Inferior parietal cortex (tissue), 1 donor: ENCODE data around the gene GJC1.

Experiments used
- DNase-seq: peaks from one replicate; pipeline ENCODE4 v3.0.0-alpha.2; 2016; ENCODE audit errors: extremely low spot score

Gene GJC1

GRCh38 chr17:44829523-44830358 is at the start of gene GJC1:
GJC1 (minus strand) TSS chr17:44830287; CDS start chr17:44805817, 24,470 bp downstream.
- no peak for DNase-seq

- no peak for DNase-seq
These were observed 49.3 kb upstream of the GJC1 start for GRCh38 chr17:44879376-44879775.

DNA sequence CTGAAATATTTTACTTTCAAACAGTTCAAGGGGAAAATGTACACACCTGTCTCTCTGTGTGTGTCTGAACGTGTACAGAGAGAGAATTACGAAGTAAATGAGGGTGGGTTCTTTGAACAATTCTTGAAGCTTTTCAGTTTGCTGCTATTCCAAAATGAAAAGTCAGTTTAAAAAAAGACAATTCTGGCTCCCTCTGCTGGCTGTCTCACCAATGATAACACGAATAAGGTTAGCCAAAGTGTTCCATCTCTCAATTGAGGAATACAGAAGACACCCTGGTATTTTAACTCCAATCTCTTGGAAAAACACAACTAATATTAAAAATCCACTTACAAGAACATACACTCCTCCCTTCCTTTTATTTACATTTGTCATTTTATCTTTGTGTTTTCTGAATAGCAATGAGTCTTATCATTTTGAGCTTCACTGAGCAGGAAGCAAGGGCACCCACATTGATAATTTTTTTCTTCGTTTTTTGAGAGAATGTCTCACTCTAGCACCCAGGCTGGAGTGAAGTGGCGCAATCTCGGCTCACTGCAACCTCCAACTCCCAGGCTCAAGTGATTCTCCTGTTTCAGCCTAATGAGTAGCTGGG is 48.6 kb upstream of the GJC1 start:
- DNase-seq: peak; percentile 72

GRCh38 chr17:44877121-44877520 is 47.0 kb upstream of the GJC1 start:
- DNase-seq: no peak

DNA sequence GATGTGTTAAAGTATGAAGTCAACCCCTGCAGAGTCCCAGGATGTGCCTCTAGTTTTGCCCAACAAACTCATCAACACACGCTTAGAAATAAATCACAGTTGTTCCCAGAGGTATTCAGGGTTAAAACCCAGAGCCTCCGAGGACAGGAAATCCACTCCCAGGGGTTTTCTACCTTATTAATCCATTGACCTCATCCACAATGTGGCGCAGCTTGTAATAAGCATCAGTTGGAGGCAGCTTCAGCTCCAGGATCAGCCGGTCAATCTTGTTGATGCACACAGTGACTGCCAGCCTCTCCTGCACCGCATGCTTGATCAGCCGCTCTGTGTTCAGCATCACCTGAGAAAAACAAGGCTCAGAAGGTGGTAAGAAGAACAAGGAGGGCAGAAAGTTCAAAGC is 45.7 kb upstream of the GJC1 start:
- DNase-seq: no peak

DNA sequence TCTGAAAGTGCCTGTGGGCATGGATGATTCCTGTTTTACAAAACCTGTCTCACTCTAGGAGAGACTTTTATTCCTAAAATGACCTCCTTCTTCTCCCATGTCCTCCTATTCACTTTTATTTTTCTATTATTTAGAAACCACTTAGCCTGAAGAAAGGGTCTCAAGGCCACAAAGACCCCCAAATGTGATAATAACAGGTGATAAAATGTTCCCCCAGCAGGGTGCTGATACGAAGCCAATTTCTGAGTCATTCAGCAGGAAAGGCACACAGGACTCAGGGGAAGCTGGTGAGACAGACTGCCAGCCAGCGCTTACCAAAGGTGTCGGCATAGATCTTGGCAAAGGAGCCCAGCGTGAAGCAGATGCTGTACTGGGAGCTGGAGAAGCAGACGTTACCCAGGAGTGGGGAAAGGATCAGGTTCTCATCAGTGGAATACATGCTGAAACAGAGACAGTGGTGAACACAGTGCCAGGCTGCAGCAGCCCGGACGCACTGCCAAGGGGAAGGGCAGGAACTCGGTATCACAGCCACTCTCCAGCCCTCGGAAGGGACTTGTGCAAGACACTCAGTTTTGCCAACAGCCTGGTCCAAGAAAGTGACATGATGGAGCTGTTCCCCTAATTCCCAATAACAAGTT is 42.2 kb upstream of the GJC1 start:
- peak; percentile 48 for DNase-seq

- DNase-seq: peak; percentile 22
These were observed 41.5 kb upstream of the GJC1 start for GRCh38 chr17:44871556-44871955.

- no peak for DNase-seq
These were observed 37.8 kb upstream of the GJC1 start for GRCh38 chr17:44867841-44868240.

DNA sequence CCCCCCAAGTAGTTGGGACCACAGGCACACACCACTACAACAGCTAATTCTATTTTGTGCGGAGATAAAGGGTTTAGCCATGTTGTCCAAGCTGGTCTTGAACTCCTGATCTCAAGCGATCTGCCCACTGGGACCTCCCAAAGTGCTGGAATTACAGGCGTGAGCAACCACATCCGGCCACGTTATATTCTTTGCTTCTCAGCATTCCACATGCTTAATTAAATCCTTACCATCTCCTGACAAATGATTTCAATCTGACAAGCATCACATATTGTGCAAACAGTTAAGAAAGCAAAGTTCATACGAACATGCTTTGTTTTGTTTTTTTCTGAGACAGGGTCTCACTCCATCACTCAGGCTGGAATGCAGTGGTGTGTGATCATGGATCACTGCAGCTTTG is 35.8 kb upstream of the GJC1 start:
- no peak for DNase-seq

GRCh38 chr17:44865231-44865660 is 35.2 kb upstream of the GJC1 start:
- peak; percentile 81 for DNase-seq

DNA sequence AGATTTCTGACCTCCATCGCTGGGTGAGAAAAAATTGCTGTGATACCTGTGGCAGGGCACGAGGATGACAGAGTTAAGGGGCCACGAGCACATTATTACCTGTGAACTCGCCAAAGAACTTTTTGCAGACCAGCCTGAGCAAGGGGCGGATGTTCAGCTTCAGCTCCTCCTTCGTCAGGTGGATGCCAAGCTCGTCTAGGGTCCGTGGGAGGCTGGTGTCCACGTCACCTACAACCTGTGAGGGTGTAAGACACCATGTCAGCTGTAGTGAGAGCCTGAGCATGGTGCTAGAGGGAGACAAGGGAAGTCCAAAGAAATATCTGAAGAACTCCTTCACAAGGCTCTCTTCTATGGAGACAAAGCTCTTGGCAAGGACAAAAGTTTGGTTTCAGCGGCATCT is 34.7 kb upstream of the GJC1 start:
- DNase-seq: no peak

DNA sequence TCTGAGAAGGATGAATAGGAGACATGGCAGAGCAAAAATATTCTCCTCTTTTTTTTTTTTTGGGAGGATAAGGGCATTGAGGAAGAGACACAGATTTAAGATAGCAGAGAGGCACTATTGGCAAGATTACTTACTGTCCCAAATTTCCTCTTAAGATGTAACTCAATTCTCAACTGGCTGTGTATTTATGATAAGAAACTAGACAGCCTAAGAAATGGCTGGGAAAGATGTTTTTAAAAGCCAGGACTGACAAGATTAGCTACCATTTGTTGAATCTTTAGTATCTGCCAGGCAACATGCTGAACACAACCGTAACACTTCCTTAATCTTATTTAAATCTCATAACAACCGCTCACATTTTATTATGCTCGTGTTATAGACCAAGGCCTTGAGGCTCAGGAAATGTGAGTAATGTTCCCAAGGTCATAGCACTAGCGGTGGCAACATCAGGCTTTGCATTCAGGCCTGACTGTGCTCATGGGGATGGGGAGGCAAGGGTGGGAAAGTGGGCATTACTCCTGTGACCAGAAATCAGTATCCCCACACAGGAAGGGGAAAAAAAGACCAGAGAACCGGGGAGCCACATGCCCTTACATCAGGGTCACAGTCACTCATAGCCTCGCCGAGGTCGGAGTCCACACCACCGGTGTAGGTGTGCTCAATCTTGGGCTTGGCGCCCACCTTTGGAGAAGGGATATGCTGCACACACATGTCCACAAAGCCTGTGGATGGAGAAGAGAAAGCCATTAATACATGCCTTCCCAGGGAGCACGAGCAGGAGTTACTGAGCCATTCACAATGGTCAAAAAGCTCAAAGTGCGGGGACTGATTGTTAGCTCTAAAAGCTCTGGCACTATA is 33.2 kb upstream of the GJC1 start:
- DNase-seq: no peak

DNA sequence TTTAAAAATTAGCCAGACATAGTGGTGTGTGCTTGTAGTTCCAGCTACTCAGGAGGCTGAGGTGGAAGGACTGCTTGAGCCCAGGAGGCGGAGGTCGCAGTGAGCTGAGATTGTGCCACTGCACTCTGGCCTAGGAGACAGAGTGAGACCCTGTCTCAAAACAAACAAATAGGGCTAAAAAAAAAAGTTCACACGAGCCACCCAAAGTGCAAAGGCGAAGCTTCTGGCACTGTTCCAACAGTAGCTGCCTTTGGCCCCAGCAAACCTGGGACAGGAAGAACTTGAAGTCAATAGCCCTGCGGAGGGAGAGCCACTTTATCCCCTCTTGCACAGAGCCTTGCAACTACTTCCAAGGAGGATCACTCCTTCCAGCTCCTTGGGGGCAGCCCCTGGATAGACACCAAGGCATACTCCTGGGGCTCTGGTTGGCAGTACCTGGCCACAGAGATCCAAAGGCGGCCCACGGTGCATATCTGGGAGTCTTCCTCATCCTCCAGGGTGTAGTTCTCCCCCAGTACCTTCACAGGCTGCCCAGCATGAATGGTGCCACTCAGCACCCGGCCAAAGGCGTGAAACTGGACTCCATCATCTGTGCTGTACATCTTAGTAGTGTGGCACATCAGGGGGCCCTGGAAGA is 32.3 kb upstream of the GJC1 start:
- DNase-seq: no peak

GRCh38 chr17:44859701-44860100 is 29.6 kb upstream of the GJC1 start:
- no peak for DNase-seq

DNA sequence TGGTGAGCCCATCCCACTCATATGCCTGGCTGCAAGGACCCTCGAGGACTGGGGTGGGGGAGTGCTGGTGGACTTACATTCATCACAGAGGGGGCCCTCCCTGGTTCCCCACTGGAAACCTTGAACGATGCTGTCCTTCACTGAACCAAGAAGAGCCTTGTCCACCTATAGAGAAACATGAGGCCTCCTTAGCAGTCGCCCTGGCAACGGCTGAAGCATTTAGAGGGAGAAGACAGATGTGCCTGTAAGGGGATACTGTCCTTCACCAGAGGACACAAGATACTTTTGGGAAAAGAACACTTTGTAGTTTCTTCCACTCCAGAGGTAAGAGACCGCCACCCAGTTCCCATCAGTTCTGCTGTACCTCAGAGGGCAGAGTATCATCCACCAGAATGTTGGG is 24.1 kb upstream of the GJC1 start:
- DNase-seq: no peak

DNA sequence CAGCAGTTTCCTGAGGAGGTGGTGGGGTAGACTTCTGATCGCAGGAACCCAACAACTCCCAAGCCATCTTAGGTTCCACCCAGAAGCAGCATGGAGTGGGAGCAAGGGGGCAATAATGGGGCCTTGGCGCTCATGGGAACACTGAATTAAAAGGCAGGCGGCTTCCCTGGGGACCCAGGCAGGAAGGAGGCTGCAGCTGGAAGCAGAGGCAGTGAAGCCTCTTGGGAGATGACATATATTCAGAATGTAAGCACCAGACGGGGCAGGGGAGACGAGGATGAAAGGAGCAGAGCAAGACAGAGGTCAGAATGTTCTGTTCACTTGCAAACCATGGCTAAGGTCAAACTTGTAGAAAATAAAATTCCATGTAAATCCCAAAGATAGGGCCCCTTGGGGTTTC is 20.5 kb upstream of the GJC1 start:
- DNase-seq: no peak

- no peak for DNase-seq
These were observed 19.9 kb upstream of the GJC1 start for GRCh38 chr17:44850025-44850424.

GRCh38 chr17:44848961-44849489 is 18.9 kb upstream of the GJC1 start:
- no peak for DNase-seq

GRCh38 chr17:44848257-44848795 is 18.2 kb upstream of the GJC1 start:
- no peak for DNase-seq

- DNase-seq: no peak
These were observed 17.5 kb upstream of the GJC1 start, which contains the start of gene HIGD1B for GRCh38 chr17:44847586-44847985. HIGD1B (plus strand) TSS chr17:44847883; CDS start chr17:44848153, 270 bp downstream.

GRCh38 chr17:44846206-44846605 is 16.1 kb upstream of the GJC1 start:
- DNase-seq: no peak
